Left ventricle myocardium superior (tissue), 1 donor: Measurements from ENCODE around the gene MIB1. TPM values are rescaled to one million over a fixed set of nuclear protein-coding genes. Genes with fewer than 3 reads are reported as not detected.
"Not testable (repeated sequence)": the region's sequence is repeated elsewhere in the genome, so short reads cannot be mapped to it uniquely, and the experiment has no call there.

ENCODE experiments used
- ATAC-seq: fragments of 200-7000 bp; cut with Tn5 transposase; one replicate; pipeline ENCODE4 v1.9.1; 2020; ENCODE audit warnings: mild to moderate bottlenecking, moderate library complexity
- DNase-seq: peaks from one replicate; pipeline ENCODE4 v3.0.0-alpha.2; 2020
- intact Hi-C: fragments of 100-400 bp; cut with micrococcal nuclease; formaldehyde crosslinking; loops from one replicate; pipeline ENCODE4 v1.11.0; 2022
- long read RNA-seq: library from polyadenylated mRNA; unstranded; transcript quantifications from one replicate; pipeline ENCODE4 v2.0.0, GENCODE V29; 2021
- total RNA-seq: library from RNA; stranded (reverse); fragmentation: NEBNext Ultra II Directional; extraction: Animal tissue kit (Norgen Biotek cat#: 25700); gene quantifications from one replicate; pipeline ENCODE4 v1.2.1, GENCODE V29; 2021
- donor health status: DM: no; HTN: yes; CAD: no; lungs with severe emphysema.

The MIB1 gene
- total RNA-seq, result 18.9 TPM
- long read RNA-seq, full-length matches to known transcripts, result 9 of 26 reads
- long read RNA-seq, partial matches to known transcripts, result 2 of 26 reads
- long read RNA-seq, other reads (novel, unspliced or antisense), result 15 of 26 reads

DNA sequence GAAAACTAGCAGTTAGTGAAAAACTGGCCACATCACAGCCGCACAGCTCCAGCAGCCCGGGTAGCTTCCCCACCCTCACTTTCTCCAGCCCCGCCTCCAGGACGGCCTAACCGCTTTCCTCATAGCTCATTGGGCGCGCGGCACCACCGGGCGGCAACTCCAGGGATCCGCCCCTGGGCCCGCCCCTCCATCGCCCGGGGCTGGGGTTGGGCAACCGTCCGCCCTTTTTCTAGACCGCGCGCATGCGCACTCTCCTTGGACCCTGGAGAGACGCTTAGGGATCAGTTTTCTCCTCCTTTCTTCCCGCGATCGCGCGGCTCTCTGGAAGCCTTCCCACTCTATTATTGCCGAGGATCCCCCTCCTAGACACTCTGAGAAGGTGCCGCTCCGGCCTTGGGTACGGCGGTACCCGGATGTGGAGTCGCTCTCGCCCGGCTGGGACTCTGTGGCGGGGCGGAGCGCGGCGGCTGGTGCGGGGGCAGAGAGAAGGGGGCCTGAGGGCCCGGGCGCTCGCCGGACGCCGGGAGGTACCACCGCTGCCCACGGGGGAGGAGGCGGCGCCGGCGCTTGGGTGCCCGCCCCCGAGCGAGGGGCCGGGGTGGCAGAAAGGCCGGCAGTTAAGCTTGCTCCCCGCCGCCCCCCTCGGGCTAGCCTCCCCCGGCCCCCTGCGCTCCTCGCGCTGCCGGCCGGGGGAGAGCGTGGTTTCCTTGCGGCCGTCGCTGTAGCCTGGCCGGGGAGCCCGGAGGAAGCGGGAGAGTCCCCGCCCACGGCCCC is at the start of gene MIB1:
Gene MIB1, plus strand, starts transcription at position 255 of the 774 bp plus-strand sequence. CDS start 792 bp downstream, outside the sequence.
- ATAC-seq (peak; percentile 99), DNase-seq (peak; percentile 99)
- intact Hi-C loops, result no loop called here

DNA sequence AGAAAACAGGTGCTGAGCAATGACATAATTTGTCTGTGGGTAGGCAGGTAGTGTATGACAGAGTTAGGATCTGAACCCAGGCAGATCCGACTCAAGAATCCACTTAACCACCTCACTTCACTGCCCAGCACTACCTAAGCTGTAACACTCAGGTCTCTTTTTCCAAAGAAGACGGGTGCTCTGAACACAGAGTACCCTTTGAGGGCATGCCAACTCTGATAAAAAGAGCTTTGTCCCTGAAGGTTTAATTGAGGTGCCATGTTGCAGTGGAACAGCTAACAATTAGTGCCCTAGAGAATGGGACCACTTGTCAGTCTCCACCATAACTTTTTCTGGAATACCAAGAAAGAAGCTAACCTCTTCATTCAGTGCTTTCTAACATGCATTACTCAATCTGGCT is 47.3 kb upstream of the MIB1 start:
- ATAC-seq (peak; percentile 32), DNase-seq (no peak)
- intact Hi-C loops, result no loop called here

DNA sequence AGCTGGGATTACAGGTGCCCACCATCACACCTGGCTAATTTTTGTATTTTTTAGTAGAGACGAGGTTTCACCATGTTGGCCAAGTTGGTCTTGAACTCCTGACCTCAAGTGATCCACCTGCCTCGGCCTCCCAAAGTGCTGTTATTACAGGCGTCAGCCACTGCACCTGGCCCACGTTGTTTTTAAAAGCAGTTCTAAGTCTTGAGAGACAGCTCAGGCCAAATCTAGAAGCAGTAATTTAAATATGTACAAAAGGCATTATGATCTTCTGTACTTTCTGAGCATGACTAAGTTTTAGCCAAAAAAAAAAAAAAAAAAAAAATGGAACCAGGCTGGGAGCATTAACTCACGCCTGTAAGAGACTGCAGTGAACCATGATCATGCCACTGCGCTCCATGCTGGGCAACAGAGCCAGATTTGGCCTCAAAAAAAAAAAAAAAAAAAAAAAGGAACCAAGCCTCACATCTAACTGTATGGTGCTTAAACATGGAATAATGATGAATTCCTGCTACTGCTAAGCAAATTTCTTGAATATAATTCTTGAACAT is 40.0 kb upstream of the MIB1 start:
- intact Hi-C loops, result no loop called here
- DNase-seq (no peak), ATAC-seq (no peak)

DNA sequence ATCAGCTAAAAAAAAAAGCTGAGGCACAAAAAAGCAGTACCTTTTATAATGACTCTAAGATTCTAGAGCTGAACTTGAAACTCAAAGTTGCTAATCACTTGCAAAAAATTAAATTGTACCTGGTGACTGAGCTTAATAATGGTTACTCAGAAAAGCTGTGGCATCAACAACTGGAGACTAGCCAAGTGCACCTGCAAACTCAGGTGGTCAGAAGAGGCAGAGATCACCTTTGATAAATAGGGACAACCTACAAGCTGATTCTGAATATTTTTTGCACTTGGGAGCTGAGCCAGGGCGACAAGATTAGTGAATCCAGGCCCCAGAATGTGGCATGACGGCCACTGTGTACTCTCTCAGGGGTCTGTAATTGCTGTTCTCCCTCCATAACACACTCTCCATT is 39.0 kb upstream of the MIB1 start:
- no peak for DNase-seq
- intact Hi-C loops, result no loop called here
- no peak for ATAC-seq

DNA sequence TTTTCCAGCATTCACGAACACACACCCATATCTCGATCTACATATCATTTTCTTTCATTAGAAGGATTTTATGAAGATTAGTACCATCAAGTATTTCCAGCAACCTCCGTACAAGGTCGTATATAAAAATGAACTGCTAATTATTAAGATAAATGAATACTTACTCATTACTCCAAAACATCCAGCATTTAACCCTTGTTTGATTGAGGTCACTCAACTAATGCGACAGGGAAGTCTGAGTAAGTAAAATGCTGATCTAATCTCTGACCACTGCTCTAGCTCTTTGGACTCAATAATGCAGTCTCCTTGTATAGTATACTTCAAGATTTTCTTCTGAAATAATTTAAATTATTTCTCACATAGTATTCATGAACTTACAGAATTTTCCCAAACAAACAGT is 38.0 kb upstream of the MIB1 start:
- DNase-seq (no peak), ATAC-seq (no peak)
- intact Hi-C loops, result no loop called here

DNA sequence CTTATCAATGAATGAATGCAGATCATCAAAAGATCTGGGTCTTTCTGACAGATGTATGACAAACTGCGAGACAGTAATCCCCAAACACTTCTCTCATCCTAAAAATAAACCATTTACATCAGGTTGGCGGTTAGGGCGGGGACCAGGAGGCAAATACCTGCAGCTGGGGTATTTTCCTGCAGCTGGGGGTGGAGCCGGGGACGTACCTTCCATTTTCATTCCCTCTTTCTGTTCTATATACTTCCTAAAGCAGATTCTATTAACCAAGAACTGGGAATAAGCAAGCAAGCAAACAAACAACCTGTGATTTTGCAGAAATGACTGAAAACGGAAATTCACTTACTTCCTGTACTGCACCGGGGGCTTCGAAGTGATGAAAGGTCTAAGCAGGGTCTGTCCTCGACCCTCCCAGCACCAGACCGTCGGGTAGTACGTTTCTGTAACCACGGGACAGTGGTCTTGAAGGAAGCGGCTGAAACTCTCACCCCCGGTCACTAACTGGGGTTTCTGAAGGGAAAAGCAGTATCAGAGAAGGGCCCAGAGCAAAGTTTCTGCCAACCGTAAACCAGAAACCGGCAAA is 37.3 kb upstream of the MIB1 start:
- no peak for DNase-seq
- ATAC-seq, result no peak
- intact Hi-C loops, result no loop called here

DNA sequence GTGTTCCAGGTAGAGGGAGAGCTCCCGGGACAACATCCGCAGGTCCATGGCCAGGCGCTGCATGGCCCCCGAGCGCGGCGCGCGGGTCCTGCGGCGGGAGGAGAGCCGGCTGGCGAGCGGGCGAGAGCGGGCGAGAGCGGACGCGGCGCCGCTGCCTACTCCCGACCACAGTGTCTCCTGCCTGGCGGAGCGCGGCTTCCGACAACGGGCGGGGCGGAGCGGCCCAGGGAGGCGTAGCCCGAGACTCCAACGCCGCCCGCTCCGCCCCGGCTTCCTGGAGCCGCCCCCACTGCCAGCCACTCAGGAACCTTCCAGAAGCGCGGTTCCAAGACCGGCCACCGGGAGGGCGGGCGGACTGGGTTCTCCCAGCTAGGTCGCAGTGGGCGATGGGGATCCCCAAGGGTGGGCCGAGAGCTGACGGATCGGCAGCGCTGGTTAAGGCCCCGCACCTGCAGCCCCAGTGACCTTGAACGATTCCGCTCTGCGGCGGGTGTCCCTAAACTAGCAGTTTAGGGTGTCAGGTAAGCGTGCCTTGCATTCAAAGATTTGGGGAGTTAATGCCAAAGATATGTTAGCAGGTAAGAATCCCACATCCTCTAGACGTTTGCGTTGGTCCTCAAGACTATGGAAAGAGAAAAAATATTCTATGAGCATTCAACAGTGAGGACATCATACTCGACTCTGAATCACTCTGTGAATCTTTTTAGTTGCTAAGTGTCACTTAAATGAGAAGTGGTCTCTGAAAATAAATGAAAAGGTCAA is 35.8 kb upstream of the MIB1 start, which contains the start of gene ABHD3:
Gene ABHD3, minus strand, starts transcription at position 172 of the 762 bp plus-strand sequence. Its CDS starts 109 bp downstream, at position 63.
- DNase-seq (peak; percentile 97), ATAC-seq (peak; percentile 99)
- intact Hi-C loops, result no loop called here

DNA sequence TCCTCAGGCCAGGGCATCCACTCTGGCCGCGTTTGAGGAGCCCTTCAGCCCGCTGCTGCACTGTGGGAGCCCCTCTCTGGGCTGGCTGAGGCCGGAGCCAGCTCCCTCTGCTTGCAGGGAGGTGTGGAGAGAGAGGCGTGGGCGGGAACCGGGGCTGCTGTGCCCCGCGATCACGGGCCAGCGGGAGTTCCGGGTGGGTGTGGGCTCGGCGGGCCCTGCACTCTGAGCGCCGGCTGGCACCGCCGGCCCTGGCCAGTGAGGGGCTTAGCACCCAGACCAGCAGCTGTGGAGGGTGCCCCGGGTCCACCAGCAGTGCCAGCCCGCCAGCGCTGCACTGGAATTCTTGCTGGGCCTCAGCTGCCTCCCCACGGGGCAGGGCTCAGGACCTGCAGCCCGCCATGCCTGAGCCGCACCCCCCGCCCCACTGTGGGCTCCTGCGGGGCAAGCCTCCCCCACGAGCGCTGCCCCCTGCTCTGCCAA is 34.2 kb upstream of the MIB1 start:
- peak; percentile 27 for DNase-seq
- intact Hi-C loops, result no loop called here
- ATAC-seq, result no peak

DNA sequence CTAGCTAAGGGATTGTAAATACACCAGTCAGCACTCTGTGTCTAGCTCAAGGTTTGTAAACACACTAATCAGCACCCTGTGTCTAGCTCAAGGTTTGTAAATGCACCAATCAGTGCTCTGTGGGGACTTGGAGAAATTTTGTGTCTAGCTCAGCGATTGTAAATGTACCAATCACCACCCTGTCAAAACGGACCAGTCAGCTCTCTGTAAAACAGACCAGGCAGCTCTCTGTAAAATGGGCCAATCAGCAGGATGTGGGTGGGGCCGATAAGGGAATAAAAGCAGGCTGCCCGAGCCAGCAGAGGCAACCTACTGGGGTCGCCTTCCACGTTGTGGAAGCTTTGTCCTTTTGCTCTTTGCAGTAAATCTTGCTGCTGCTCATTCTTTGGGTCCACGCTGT is 33.5 kb upstream of the MIB1 start:
- DNase-seq, ATAC-seq, intact Hi-C loops: not testable (repeated sequence)

DNA sequence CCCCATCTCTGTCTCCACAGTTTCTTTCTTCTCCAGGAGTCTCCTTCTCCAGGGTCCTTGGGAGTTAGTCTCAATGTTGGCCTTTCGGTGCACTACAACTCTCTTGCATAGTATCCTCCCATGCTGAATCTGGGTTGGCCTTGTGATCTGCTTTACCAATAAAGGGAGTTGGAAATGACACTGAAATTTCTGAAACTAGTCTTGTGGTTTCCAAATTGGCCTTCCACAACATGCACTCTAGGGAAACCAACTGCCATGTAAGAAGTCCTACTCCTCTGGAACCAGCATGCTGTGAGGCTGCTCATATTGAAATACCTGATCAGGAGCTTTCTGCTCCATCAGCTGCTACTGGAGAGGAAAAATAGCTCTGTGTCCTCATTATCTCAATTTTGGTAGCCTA is 26.1 kb upstream of the MIB1 start:
- DNase-seq (no peak), ATAC-seq (no peak)
- intact Hi-C loops, result no loop called here

DNA sequence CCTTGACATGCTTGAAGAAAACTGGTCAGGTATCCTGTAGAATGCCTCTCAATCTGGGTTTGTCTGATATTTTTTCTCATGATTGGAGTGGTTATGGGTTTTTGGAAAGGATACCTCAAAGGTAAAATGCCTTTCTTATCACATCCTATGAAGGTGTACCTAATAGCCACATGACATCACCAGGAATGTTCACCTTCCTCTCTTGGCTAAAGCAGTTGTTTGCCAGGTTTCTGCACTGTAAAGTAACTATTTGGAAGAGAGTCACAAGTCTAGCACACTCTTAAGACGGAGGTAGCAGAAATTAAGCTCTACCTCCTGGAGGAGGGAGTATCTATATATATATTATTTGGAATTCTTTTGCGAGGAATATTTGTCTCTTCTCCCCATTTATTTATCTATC is 17.9 kb upstream of the MIB1 start:
- intact Hi-C loops, result no loop called here
- ATAC-seq, result no peak
- DNase-seq, result no peak

DNA sequence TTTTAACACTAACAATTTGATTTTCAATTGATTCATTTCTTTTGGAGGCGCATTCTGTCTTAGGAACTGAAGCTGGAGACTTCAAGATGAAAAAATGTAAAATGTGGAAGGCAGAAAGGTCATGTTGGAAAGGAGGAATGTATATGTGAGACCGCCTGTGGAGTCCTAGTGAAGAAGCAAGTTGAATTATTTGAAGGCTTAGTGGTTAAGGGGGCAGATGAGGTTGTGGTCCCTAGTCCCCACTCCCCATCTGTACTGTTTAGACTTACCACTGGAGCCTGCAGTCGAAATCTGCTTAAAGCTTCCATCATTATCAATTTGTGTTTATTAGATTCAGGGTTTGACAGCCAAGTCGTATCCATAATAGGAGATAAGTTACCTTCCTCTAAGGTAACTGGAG is 15.4 kb upstream of the MIB1 start:
- intact Hi-C loops, result no loop called here
- ATAC-seq, result no peak
- no peak for DNase-seq

DNA sequence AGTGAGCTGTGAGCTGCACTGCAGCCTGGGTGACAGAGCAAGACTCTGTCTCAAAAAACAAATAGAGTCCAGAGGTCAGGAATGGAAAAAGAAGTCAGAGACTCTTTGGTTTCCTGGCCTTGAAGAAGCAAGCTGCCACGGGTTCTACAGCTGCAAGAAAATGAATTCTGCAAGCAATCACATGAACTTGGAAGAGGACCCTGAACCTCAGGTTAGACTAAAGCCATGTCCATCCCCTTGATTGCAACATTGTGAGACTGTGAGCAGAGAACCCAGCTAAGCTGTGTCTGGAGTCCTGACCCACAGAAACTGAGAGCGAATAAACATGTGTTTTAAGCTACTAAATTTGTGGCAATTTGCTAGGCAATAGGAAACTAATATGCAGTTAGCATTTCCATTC is 12.9 kb upstream of the MIB1 start:
- ATAC-seq (no peak), DNase-seq (no peak)
- intact Hi-C loops, result no loop called here

DNA sequence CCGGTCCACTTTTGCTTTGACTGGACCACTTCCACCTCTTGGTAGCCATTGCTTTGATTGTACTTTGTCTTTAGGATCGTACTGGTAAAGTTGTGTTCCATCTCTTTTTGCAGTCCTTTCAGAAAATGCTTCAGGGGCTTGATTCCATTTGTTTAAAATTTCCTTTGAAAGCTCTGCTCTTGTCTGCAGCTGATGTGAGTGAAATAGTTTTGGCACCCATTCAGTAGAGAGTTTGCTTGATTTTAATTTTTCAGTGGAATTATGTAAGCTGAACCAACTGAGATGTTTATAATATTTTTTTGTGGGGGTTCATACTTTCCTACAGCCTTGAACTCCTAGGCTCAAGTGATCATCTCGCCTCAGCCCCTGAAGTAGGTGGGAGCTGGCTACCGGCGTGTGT is 7.6 kb upstream of the MIB1 start:
- no peak for ATAC-seq
- intact Hi-C loops, result no loop called here
- DNase-seq, result no peak

DNA sequence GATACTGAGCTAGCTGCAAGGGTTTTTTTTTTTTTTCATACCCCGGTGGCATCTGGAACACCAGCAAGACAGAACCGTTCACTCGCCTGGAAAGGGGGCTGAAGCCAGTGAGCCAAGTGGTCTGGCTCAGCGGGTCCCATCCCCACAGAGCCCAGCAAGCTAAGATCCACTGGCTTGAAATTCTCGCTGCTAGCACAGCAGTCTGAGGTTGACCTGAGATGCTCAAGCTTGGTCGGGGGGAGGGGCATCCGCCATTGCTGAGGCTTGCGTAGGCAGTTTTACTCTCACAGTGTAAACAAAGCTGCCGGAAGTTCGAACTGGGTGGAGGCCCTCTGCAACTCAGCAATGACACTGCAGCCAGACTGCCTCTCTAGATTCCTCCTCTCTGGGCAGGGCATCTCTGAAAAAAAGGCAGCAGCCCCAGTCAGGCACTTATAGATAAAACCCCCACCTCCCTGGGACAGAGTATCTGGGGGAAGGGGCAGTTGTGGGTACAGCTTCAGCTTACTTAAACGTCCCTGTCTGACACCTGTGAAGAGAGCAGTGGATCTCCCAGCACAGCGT is 5.1 kb upstream of the MIB1 start:
- no peak for ATAC-seq
- DNase-seq, result peak; percentile 38
- intact Hi-C loops, result no loop called here

DNA sequence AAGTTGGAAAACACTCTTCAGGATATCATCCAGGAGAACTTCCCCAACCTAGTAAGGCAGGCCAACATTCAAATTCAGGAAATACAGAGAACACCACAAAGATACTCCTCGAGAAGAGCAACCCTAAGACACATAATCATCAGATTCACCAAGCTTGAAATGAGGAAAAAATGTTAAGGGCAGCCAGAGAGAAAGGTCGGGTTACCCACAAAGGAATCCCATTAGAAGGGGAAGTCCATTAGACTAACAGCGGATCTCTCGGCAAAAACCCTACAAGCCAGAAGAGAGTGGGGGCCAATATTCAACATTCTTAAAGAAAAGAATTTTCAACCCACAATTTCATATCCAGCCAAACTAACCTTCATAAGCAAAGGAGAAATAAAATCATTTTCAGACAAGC is 3.7 kb upstream of the MIB1 start:
- intact Hi-C loops, DNase-seq, ATAC-seq: not testable (repeated sequence)

DNA sequence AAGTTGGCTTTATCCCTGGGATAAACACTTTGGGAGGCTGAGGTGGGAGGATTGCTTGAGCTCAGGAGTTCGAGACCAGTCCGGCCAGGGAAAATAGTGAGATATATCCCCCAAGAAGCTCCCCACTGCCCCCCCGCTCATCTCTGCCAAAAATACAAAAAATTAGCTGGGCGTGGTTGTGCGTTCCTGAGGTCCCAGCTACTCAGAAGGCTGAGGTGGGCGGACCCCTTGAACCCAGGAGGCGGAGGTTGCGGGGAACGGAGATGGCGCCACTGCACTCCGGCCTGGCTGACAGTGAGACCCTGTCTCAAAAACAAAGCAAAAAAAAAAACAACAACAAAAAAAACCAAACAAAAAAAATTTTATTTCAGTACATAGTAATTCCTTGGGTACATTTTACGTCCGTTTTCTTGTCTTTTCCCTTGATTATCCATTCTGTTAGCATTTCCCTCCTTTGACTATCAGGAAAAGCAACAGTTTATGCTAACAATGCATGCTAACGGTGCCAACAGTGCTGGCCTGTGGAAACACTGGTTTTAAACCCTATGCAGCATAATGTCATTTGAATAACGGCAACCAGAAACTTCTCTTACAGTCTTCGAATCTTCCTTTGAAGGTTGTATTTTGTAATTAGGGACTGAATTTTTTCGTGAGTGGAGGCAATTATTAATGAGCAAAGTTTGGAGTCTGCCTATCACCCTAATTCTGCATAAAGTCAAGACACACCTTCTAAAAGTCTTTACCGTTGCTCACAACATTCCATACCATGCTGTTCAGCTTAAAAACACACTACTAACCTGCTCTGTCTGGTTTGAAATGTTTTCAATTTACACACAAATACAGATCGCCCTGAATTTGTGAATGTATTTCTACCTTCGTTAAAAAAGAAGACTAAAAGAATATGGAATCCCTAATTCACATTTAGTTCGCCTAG is 721 bp upstream of the MIB1 start:
- DNase-seq, result peak; percentile 36
- intact Hi-C loops, result no loop called here
- peak; percentile 0 for ATAC-seq

DNA sequence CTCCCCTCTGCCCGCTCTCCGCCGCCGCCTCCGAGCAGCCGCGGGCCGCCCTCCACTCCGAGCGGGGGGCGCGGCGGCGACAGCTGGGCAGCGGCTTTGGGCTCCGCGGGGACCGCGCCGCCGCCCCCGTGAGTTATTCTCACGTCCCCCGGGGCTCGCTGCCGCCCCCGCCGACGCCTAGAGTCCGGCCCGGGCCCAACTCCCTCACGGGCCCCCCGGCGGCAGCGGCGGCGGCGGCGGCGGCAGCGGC is 645 bp downstream of the MIB1 start:
- DNase-seq, result no peak
- intact Hi-C loops, result no loop called here

More for the DNA sequence above, 645 bp downstream of the MIB1 start:
- no peak for ATAC-seq
